HG03108 (cell line): ENCODE results near the gene COPS6.

Source experiments
- ATAC-seq: cut with Tn5 transposase; IDR thresholded peaks from one replicate; pipeline ENCODE4 v1.9.1; 2021; ENCODE audit warnings: moderate library complexity; ENCODE audit not compliant: unreplicated experiment

The COPS6 gene

DNA sequence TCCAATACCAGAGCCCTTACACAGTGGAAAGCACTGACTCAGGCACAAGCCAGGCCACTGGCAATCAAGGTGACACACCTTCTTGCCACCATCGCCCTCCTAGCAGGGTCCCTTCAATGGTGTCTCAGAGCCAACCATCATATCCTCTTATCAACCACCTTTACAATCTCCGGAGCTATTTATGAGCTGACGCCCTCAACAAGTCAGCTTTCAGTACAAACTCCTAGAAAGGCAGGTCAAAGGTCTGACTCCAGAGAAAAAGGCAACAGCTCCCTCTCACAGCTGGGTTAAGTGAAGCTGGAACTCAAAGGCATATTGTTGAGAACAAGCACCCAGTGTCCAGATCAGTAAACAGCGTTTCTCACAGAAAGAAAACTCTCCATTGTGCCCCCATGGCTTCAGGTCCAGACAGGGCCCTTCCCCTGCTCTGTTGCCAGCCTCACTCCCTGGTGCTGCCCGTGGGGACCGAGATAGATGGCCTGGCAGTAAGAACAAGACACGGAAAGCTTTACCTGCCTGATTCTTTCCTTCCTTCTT is 9.7 kb upstream of the COPS6 start:
- no peak for ATAC-seq

- ATAC-seq, result no peak
These were observed 7.7 kb upstream of the COPS6 start for GRCh38 chr7:100080907-100081534.

DNA sequence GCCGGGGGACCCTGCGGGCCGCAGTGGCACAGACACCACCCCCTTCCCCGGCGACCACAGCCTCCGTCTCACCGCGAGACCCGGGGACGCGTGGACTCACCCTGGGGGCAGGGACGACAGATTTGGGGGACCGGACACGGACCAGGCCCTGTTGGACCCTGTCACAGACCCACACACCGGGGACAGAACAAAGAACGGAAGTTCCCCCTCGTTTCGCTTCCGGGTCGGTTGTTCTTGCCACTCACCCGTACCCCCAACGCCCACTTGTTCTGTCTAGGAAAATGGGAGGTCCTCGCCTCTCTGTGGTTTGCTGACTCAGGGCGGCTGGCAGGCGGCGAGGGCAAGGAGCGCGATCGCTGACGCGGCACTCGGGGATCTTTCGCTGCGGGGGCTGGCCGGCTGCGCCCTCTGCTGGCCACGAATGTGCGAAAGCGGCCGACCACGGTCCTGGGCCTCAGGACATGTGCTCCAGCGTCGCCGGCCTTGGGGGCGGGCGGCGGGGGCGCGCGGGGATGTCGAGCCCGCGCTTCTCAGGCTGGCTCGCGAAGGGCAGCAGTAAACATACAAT is 7.2 kb upstream of the COPS6 start, which contains the start of gene ZNF3:
TSS of gene ZNF3 (minus strand) at position 189 of the 568 bp plus-strand sequence. CDS start 4,366 bp downstream, outside the sequence.
- ATAC-seq, result peak; percentile 82

- no peak for ATAC-seq
These were observed 5.8 kb upstream of the COPS6 start for GRCh38 chr7:100082978-100083377.

DNA sequence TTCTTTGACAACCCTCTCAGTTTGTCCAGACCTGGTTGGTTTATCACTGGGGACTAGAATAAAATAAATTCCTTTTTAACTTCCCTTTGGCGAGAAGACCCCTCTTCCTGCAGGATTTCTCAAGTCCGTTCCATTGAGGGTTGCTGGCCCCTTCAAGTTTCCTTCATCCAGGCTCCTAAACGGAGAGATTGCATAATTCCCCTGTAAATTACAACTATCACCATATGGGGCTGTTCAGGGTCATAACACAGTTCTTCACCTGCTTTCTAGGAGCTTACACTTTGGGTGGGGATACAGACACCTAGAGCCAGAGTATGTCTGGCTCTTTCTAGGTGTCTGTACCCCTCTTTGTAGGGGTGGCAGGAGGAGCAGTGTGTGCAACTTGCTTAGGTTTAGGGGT is 3.3 kb upstream of the COPS6 start:
- ATAC-seq, result no peak

DNA sequence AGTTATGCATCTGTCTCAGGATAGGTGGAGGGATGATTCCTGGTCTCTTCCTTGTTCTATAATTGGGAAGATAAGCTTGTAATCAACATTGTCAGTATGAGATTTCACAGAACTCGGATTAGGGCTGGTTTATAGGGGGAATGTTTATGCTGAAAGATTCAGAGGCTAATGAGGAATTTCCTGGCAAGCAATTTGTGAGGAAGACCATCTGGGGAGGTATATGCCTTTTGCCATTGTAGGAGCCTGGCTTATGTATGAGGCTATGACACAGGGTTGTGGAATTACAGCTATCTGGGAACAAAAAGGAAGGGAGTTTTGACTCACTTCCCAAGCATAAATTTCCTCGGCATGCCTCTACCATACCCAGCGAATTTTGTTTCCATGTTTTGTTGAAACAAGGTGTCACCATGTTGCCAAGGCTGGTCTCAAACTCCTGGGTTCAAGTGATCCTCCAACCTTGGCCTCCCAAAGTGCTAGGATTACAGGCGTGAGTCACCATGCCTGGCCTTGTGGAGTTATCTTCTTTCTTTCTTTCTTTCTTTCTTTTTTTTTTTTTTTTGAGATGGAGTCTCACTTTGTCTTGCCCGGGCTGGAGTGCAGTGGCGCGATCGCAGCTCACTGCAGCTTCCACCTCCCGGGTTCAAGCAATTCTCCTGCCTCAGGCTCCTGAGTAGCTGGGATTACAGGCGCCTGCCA is 1.6 kb upstream of the COPS6 start:
- no peak for ATAC-seq

- ATAC-seq, result no peak
These were observed 611 bp upstream of the COPS6 start for GRCh38 chr7:100088095-100088620.

- ATAC-seq, result no peak
These were observed 858 bp downstream of the COPS6 start for GRCh38 chr7:100089458-100090196.

DNA sequence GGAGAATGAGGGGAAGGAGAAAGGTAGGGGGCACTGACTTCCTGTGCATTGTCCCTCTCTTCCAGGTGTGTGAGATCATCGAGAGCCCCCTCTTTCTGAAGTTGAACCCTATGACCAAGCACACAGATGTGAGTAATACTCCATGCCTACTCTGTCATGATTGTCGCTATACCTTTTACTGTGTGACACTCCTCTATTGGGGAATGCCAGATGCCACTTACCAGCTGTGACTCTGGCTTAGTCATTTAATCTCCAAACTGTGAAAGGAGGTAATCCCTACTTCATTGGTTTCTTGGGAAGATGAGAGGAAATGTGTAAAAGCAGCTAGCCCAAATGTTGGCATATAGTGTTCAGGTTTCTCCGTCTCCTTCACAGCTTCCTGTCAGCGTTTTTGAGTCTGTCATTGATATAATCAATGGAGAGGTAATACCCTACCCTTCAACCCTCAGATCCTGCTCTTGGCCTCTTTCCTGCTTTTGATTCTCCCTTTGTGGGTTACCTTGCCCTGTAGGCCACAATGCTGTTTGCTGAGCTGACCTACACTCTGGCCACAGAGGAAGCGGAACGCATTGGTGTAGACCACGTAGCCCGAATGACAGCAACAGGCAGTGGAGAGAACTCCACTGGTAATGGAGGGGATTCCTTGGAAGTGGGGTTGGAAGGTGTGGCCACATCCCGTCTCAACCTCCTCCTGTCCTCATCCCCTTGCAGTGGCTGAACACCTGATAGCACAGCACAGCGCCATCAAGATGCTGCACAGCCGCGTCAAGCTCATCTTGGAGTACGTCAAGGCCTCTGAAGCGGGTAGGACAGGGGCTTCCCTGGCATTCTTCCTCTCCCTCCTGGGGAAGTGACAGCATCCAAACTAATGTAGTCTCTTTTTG is 2.0 kb downstream of the COPS6 start:
- no peak for ATAC-seq

DNA sequence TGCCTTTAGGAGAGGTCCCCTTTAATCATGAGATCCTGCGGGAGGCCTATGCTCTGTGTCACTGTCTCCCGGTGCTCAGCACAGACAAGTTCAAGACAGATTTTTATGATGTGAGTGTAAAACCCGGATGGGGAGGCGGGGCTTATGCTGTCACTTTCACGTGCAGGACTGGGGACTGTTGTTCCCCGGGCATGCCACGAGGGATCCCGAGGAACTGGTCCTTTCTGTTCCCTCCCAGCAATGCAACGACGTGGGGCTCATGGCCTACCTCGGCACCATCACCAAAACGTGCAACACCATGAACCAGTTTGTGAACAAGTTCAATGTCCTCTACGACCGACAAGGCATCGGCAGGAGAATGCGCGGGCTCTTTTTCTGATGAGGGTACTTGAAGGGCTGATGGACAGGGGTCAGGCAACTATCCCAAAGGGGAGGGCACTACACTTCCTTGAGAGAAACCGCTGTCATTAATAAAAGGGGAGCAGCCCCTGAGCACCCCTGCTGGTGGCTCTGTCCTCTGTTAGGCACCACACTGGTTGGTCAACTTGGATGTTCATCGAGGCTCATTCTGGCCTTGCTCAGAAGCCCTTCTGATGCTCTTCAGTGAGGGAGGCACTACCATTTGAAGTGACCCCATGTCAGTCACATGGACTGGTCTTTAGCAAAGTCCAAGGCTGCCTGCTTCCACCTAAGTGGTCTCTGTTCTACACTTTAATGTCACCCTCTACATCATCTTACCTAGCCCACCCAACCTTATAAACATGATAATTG is 2.8 kb downstream of the COPS6 start:
- no peak for ATAC-seq

DNA sequence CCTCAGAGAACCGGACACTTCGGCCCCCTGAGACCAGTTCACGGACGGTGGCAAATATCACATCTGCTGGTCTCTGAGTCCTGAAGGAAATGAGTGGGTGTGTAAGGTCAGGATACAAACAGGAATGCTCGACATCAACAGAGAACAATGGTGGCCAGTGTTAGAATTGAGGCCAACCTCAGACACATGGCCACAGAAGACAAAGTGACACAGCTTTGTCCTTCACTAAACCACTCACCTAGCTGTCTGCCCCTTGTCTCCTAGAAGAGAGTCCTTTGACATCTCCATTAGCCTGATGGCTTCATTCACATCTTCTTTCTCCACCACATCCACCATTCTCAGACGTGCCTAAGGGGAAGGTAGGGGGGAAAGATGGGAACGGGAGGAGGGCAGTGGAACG is 4.3 kb downstream of the COPS6 start:
- ATAC-seq, result no peak

DNA sequence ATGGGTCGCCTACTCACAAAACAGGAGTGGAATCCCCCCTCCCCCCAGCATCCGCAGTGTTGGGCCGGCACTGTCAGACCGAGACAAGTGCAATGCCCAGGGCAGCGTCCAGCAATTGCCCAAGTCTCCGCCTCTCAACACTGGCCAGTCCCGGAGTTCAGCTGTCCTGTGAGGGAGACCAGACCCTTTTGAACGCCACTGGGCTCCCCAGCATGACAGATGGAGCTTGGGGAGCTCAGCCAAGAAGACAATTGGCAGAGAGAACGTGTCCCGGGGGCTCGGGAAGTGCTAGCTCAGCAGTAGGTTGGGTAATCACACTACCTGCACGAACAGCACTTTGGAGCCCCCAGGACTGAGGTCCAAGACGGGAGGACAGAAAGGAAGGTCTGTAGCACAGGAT is 4.7 kb downstream of the COPS6 start:
- ATAC-seq, result no peak

- ATAC-seq, result no peak
These were observed 5.2 kb downstream of the COPS6 start for GRCh38 chr7:100093925-100094486.

DNA sequence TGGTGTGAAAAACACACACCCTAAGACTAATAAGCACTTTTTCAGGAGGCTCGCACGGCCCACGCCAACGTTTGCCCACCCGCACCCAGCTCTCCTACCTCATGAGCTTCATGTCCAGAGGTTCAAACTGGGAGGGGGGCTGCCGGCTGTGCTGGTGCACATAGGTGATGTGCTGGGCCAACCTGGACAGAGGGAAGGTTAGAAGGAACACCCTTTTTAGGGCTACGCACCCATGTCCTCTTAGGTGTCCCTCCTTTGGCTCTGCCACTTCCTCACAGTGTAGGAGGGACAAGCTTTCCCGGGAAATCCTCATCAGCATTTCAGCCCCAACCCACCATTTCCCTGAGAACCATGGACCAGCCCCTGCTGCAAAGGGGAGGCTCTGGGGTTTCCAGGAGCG is 6.5 kb downstream of the COPS6 start:
- ATAC-seq, result no peak

- ATAC-seq, result no peak
These were observed 6.9 kb downstream of the COPS6 start for GRCh38 chr7:100095704-100096103.

- ATAC-seq, result no peak
These were observed 10.1 kb downstream of the COPS6 start for GRCh38 chr7:100098913-100099312.

DNA sequence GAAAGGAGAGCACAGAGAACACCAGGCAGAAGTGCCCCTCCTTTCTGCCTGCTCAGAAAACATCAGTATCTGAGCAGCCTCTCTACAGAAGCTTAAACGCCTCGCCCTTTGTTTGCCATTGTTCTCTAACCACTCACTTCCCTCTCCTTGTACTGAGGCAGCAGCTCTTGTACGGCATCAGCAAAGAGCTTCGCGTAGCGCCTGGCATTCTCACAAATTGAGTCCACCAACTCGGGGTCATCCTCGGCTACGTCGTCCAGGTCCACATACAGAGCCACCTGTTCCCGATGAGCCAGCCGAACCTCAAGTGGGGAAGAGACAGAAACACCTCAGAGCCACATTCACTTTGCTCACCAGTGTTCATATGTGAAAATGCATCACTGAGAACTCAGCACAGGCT is 10.7 kb downstream of the COPS6 start:
- no peak for ATAC-seq

GRCh38 chr7:100100420-100101015 is 11.7 kb downstream of the COPS6 start:
- peak; percentile 62 for ATAC-seq
